Measurements from ENCODE around the gene AS3MT.

GRCh38 chr10:102841827-102842345 lies 27.4 kb upstream of the AS3MT start:
- no peak for TF ChIP-seq POLR2AphosphoS5 (IDR thresholded peaks at IDR 0.05)
- no peak for TF ChIP-seq POLR2A (IDR thresholded peaks at IDR 0.05)
- no peak for TF ChIP-seq CTCF (IDR thresholded peaks at IDR 0.05)

Measured in stomach (tissue), 4 donors.